ENCODE measurements around the gene PIK3R3. TPM values are rescaled to one million over a fixed set of nuclear protein-coding genes. Genes with fewer than 3 reads are reported as not detected.
A peak's percentile ranks its signal among the peaks of the same experiment; 100 is the strongest.

PIK3R3 gene
- total RNA-seq, 1 donor from 2014 or later, result 1.8 TPM

GRCh38 chr1:46003315-46003714 is 129.1 kb downstream of the PIK3R3 start:
- Histone ChIP-seq H3K27me3 (ENCODE audit: control insufficient read depth, insufficient read depth, low read length) (no peaks in the 10 kb centered on the region), H3K4me3 (ENCODE audit: low read depth, low read length) (no peak overlapping the region), H3K36me3 (ENCODE audit: control insufficient read depth, insufficient read depth, low read length) (peaks cover under 1% of the 10 kb centered on the region)
- DNase-seq (ENCODE audit: low read depth), result no peak
- TF ChIP-seq, protein P1, sequence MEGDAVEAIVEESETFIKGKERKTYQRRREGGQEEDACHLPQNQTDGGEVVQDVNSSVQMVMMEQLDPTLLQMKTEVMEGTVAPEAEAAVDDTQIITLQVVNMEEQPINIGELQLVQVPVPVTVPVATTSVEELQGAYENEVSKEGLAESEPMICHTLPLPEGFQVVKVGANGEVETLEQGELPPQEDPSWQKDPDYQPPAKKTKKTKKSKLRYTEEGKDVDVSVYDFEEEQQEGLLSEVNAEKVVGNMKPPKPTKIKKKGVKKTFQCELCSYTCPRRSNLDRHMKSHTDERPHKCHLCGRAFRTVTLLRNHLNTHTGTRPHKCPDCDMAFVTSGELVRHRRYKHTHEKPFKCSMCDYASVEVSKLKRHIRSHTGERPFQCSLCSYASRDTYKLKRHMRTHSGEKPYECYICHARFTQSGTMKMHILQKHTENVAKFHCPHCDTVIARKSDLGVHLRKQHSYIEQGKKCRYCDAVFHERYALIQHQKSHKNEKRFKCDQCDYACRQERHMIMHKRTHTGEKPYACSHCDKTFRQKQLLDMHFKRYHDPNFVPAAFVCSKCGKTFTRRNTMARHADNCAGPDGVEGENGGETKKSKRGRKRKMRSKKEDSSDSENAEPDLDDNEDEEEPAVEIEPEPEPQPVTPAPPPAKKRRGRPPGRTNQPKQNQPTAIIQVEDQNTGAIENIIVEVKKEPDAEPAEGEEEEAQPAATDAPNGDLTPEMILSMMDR (IDR thresholded peaks at IDR 0.05; ENCODE audit: insufficient read depth, low read length, severe bottlenecking), result no peak
- FAIRE-seq, result no peak

- TF ChIP-seq, protein P1 (IDR thresholded peaks at IDR 0.05; ENCODE audit: insufficient read depth, low read length, severe bottlenecking), result no peak
- H3K27me3 ChIP-seq (ENCODE audit: control insufficient read depth, insufficient read depth, low read length), result no peaks in the 10 kb centered on the region
- no peak for DNase-seq (ENCODE audit: low read depth)
- H3K4me3 ChIP-seq (ENCODE audit: low read depth, low read length), result no peak overlapping the region
- no peak for FAIRE-seq
- no peaks in the 10 kb centered on the region for H3K36me3 ChIP-seq (ENCODE audit: control insufficient read depth, insufficient read depth, low read length)
Measured at GRCh38 chr1:46002551-46003150, 129.8 kb downstream of the PIK3R3 start.

GRCh38 chr1:46001081-46001785 is 131.2 kb downstream of the PIK3R3 start:
- FAIRE-seq (no peak), DNase-seq (ENCODE audit: low read depth) (peak; percentile 61)
- TF ChIP-seq, protein P1 (IDR thresholded peaks at IDR 0.05; ENCODE audit: insufficient read depth, low read length, severe bottlenecking), result no peak
- H3K4me3 ChIP-seq (ENCODE audit: low read depth, low read length), result no peak overlapping the region
- no peaks in the 10 kb centered on the region for H3K27me3 ChIP-seq (ENCODE audit: control insufficient read depth, insufficient read depth, low read length)
- H3K36me3 ChIP-seq (ENCODE audit: control insufficient read depth, insufficient read depth, low read length), result no peaks in the 10 kb centered on the region

DNA sequence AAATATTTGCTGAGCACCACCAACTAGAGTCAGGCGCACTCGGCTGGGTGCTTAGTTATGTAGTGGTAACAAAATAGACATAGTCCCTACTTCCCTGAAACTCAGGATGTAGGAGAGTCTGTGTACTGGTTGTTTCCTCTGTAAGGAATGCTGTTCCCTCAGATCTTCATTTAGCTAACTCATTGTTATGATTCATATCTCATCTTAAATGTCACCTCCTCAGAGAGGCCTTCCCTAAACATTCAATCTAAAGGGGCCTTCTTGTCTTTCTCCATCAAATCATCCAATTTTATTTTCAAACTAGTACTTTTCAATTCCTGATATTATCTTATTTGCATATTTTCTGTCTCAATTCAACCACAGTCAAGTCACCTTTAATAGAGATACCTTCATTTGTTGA is 132.9 kb downstream of the PIK3R3 start:
- Histone ChIP-seq H3K4me3 (ENCODE audit: low read depth, low read length) (no peak overlapping the region), H3K36me3 (ENCODE audit: control insufficient read depth, insufficient read depth, low read length) (no peaks in the 10 kb centered on the region), H3K27me3 (ENCODE audit: control insufficient read depth, insufficient read depth, low read length) (no peaks in the 10 kb centered on the region)
- DNase-seq (ENCODE audit: low read depth), result no peak
- TF ChIP-seq, protein P1 (IDR thresholded peaks at IDR 0.05; ENCODE audit: insufficient read depth, low read length, severe bottlenecking), result no peak
- FAIRE-seq, result no peak

- Histone ChIP-seq H3K27me3 (ENCODE audit: control insufficient read depth, insufficient read depth, low read length) (no peaks in the 10 kb centered on the region), H3K4me3 (ENCODE audit: low read depth, low read length) (no peak overlapping the region), H3K36me3 (ENCODE audit: control insufficient read depth, insufficient read depth, low read length) (no peaks in the 10 kb centered on the region)
- TF ChIP-seq, protein P1 (IDR thresholded peaks at IDR 0.05; ENCODE audit: insufficient read depth, low read length, severe bottlenecking), result no peak
- FAIRE-seq, result no peak
- DNase-seq (ENCODE audit: low read depth), result no peak
Measured at GRCh38 chr1:45998020-45998617, 134.3 kb downstream of the PIK3R3 start.

All from bronchial epithelial cell (primary cell).